ENCODE data around the gene CHCHD6.

Gene CHCHD6

DNA sequence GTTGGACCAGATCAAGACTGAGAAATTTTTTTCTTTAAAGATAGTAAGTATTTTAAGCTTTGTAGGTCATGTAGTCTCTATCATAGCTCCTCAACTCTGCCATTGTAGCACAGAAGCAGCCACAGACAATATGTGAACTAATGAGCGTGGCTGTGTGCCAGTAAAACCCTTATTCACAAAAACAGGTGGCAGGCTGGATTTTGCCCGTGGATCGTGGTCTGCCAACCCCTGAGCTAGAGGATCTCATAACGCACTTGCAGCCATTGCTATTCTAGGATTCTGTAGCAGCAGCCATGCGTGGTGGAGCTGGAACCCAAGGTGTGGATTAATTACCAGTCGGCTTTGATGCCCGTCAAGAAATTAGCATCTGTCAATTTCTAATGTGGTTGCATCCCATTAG, 210.2 kb downstream of the CHCHD6 start:
- Histone ChIP-seq H3K27me3 (ENCODE audit: control insufficient read depth, insufficient read depth, low read length, poor library complexity, severe bottlenecking) (no peaks in the 10 kb centered on the region), H3K27ac (ENCODE audit: insufficient read depth, low read depth, low read length, poor library complexity, severe bottlenecking) (no peak overlapping the region), H3K36me3 (ENCODE audit: control insufficient read depth, insufficient read depth, low read length) (no peaks in the 10 kb centered on the region), H3K4me3 (ENCODE audit: insufficient read depth, low read depth, low read length) (no peak overlapping the region), H3K4me1 (ENCODE audit: control insufficient read depth, insufficient read depth, low read length) (peaks cover under 1% of the 10 kb centered on the region), H3K9me3 (ENCODE audit: control insufficient read depth, low read length) (no peaks in the 10 kb centered on the region)
- 91 to 94% methylated on average over 7 of the region's 7 CpGs for WGBS, 2 experiments

- 92 to 95% methylated on average over 4 of the region's 4 CpGs for WGBS, 2 experiments
- Histone ChIP-seq H3K4me1 (ENCODE audit: control insufficient read depth, insufficient read depth, low read length) (no peaks in the 10 kb centered on the region), H3K36me3 (ENCODE audit: control insufficient read depth, insufficient read depth, low read length) (no peaks in the 10 kb centered on the region), H3K4me3 (ENCODE audit: insufficient read depth, low read depth, low read length) (no peak overlapping the region), H3K9me3 (ENCODE audit: control insufficient read depth, low read length) (no peaks in the 10 kb centered on the region), H3K27me3 (ENCODE audit: control insufficient read depth, insufficient read depth, low read length, poor library complexity, severe bottlenecking) (no peaks in the 10 kb centered on the region), H3K27ac (ENCODE audit: insufficient read depth, low read depth, low read length, poor library complexity, severe bottlenecking) (no peak overlapping the region)
These were observed 211.0 kb downstream of the CHCHD6 start for GRCh38 chr3:126915015-126915414.

GRCh38 chr3:126916546-126916945, 212.5 kb downstream of the CHCHD6 start:
- H3K4me1 ChIP-seq (ENCODE audit: control insufficient read depth, insufficient read depth, low read length) = no peaks in the 10 kb centered on the region
- no peaks in the 10 kb centered on the region for H3K9me3 ChIP-seq (ENCODE audit: control insufficient read depth, low read length)
- H3K27ac ChIP-seq (ENCODE audit: insufficient read depth, low read depth, low read length, poor library complexity, severe bottlenecking) = no peak overlapping the region
- no peaks in the 10 kb centered on the region for H3K36me3 ChIP-seq (ENCODE audit: control insufficient read depth, insufficient read depth, low read length)
- no peaks in the 10 kb centered on the region for H3K27me3 ChIP-seq (ENCODE audit: control insufficient read depth, insufficient read depth, low read length, poor library complexity, severe bottlenecking)
- 88 to 92% methylated on average over 4 of the region's 4 CpGs for WGBS, 2 experiments
- H3K4me3 ChIP-seq (ENCODE audit: insufficient read depth, low read depth, low read length) = no peak overlapping the region

- no peak overlapping the region for H3K4me3 ChIP-seq (ENCODE audit: insufficient read depth, low read depth, low read length)
- H3K27ac ChIP-seq (ENCODE audit: insufficient read depth, low read depth, low read length, poor library complexity, severe bottlenecking) = no peak overlapping the region
- H3K27me3 ChIP-seq (ENCODE audit: control insufficient read depth, insufficient read depth, low read length, poor library complexity, severe bottlenecking) = no peaks in the 10 kb centered on the region
- 81 to 83% methylated on average over 5 to 6 of the region's 6 CpGs for WGBS, 2 experiments
- no peaks in the 10 kb centered on the region for H3K9me3 ChIP-seq (ENCODE audit: control insufficient read depth, low read length)
- H3K4me1 ChIP-seq (ENCODE audit: control insufficient read depth, insufficient read depth, low read length) = no peaks in the 10 kb centered on the region
- H3K36me3 ChIP-seq (ENCODE audit: control insufficient read depth, insufficient read depth, low read length) = no peaks in the 10 kb centered on the region
These were observed 213.3 kb downstream of the CHCHD6 start for GRCh38 chr3:126917232-126917804.

- Histone ChIP-seq H3K4me1 (ENCODE audit: control insufficient read depth, insufficient read depth, low read length) (no peaks in the 10 kb centered on the region), H3K36me3 (ENCODE audit: control insufficient read depth, insufficient read depth, low read length) (no peaks in the 10 kb centered on the region), H3K27ac (ENCODE audit: insufficient read depth, low read depth, low read length, poor library complexity, severe bottlenecking) (no peak overlapping the region), H3K4me3 (ENCODE audit: insufficient read depth, low read depth, low read length) (no peak overlapping the region), H3K27me3 (ENCODE audit: control insufficient read depth, insufficient read depth, low read length, poor library complexity, severe bottlenecking) (no peaks in the 10 kb centered on the region), H3K9me3 (ENCODE audit: control insufficient read depth, low read length) (no peaks in the 10 kb centered on the region)
These were observed 214.3 kb downstream of the CHCHD6 start for GRCh38 chr3:126918355-126918821.

DNA sequence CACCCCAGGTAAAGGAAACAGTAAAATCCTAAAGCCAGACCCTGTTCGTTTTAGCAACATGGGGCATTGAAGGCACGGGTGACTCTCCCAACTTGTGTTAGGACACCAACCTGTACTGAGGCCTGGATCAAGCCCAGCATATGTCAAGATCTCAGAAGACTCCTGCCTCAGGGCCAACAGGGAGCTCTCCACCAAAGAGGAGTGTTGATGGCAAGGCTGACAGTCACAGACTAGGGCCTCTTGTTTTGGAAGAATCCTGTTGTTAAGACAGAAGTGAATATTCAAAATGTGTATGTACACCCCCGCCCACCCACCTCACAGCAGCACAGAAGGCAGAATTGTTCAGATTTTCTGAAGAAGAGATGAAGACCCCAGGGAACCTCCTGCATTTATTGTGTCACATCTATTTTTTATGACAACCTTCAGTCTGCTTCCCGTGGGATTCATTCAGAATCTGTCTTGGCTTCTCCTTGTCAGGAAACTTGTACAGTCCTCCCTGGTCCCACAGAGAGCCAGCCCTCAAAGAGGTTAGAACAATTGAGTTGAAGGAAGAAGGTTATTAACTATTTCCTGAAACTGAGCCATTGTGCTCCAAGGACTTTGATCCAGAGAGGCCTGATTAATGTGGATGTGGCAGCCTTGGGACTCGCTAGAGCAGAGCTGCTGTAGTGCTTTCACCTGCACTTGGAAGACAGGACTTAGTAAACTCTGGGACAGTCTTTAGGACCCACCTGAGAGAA, 217.2 kb downstream of the CHCHD6 start:
- WGBS, 2 experiments = 83% methylated on average over 5 of the region's 5 CpGs
- Histone ChIP-seq H3K36me3 (ENCODE audit: control insufficient read depth, insufficient read depth, low read length) (no peaks in the 10 kb centered on the region), H3K27me3 (ENCODE audit: control insufficient read depth, insufficient read depth, low read length, poor library complexity, severe bottlenecking) (no peaks in the 10 kb centered on the region), H3K4me3 (ENCODE audit: insufficient read depth, low read depth, low read length) (no peak overlapping the region), H3K27ac (ENCODE audit: insufficient read depth, low read depth, low read length, poor library complexity, severe bottlenecking) (no peak overlapping the region), H3K4me1 (ENCODE audit: control insufficient read depth, insufficient read depth, low read length) (no peaks in the 10 kb centered on the region), H3K9me3 (ENCODE audit: control insufficient read depth, low read length) (no peaks in the 10 kb centered on the region)

- 88 to 97% methylated on average over 4 of the region's 4 CpGs for WGBS, 2 experiments
- H3K9me3 ChIP-seq (ENCODE audit: control insufficient read depth, low read length) = no peaks in the 10 kb centered on the region
- no peak overlapping the region for H3K4me3 ChIP-seq (ENCODE audit: insufficient read depth, low read depth, low read length)
- no peak overlapping the region for H3K27ac ChIP-seq (ENCODE audit: insufficient read depth, low read depth, low read length, poor library complexity, severe bottlenecking)
- H3K36me3 ChIP-seq (ENCODE audit: control insufficient read depth, insufficient read depth, low read length) = no peaks in the 10 kb centered on the region
- H3K4me1 ChIP-seq (ENCODE audit: control insufficient read depth, insufficient read depth, low read length) = peaks cover 9% of the 10 kb centered on the region
- no peaks in the 10 kb centered on the region for H3K27me3 ChIP-seq (ENCODE audit: control insufficient read depth, insufficient read depth, low read length, poor library complexity, severe bottlenecking)
These were observed 218.4 kb downstream of the CHCHD6 start for GRCh38 chr3:126922466-126922865.

- Histone ChIP-seq H3K27ac (ENCODE audit: insufficient read depth, low read depth, low read length, poor library complexity, severe bottlenecking) (no peak overlapping the region), H3K4me1 (ENCODE audit: control insufficient read depth, insufficient read depth, low read length) (peaks cover 12% of the 10 kb centered on the region), H3K4me3 (ENCODE audit: insufficient read depth, low read depth, low read length) (no peak overlapping the region), H3K36me3 (ENCODE audit: control insufficient read depth, insufficient read depth, low read length) (no peaks in the 10 kb centered on the region), H3K9me3 (ENCODE audit: control insufficient read depth, low read length) (no peaks in the 10 kb centered on the region), H3K27me3 (ENCODE audit: control insufficient read depth, insufficient read depth, low read length, poor library complexity, severe bottlenecking) (no peaks in the 10 kb centered on the region)
- WGBS, 2 experiments = 94% methylated on average over 6 of the region's 6 CpGs
These were observed 219.4 kb downstream of the CHCHD6 start for GRCh38 chr3:126923423-126923822.

- WGBS, 2 experiments = 94 to 97% methylated on average over 7 of the region's 7 CpGs
- no peaks in the 10 kb centered on the region for H3K9me3 ChIP-seq (ENCODE audit: control insufficient read depth, low read length)
- H3K36me3 ChIP-seq (ENCODE audit: control insufficient read depth, insufficient read depth, low read length) = no peaks in the 10 kb centered on the region
- H3K4me1 ChIP-seq (ENCODE audit: control insufficient read depth, insufficient read depth, low read length) = peaks cover 12% of the 10 kb centered on the region
- no peak overlapping the region for H3K27ac ChIP-seq (ENCODE audit: insufficient read depth, low read depth, low read length, poor library complexity, severe bottlenecking)
- no peak overlapping the region for H3K4me3 ChIP-seq (ENCODE audit: insufficient read depth, low read depth, low read length)
- H3K27me3 ChIP-seq (ENCODE audit: control insufficient read depth, insufficient read depth, low read length, poor library complexity, severe bottlenecking) = no peaks in the 10 kb centered on the region
These were observed 219.9 kb downstream of the CHCHD6 start for GRCh38 chr3:126923895-126924294.

DNA sequence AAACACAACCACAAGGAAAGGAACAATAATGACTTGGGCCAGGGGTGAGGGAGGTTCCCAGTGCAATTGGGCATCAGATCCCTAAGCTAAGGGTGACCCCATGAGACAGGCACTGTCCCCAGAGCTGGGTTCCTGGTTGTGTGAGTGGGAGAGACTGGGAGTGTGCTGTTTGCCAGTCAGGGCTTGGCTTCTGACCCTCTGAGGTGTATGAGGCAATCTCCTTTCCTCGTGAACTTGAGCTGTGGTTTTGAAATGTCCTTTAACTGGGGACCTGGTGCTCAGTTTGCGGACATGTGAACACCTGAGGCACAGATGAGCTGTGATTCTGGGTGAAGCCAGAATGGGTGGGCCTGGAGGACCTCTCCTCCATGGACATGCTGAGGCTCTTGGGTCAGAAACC, 220.4 kb downstream of the CHCHD6 start:
- 94 to 96% methylated on average over 2 of the region's 2 CpGs for WGBS, 2 experiments
- Histone ChIP-seq H3K27me3 (ENCODE audit: control insufficient read depth, insufficient read depth, low read length, poor library complexity, severe bottlenecking) (no peaks in the 10 kb centered on the region), H3K9me3 (ENCODE audit: control insufficient read depth, low read length) (no peaks in the 10 kb centered on the region), H3K4me3 (ENCODE audit: insufficient read depth, low read depth, low read length) (no peak overlapping the region), H3K27ac (ENCODE audit: insufficient read depth, low read depth, low read length, poor library complexity, severe bottlenecking) (no peak overlapping the region), H3K4me1 (ENCODE audit: control insufficient read depth, insufficient read depth, low read length) (peaks cover 12% of the 10 kb centered on the region), H3K36me3 (ENCODE audit: control insufficient read depth, insufficient read depth, low read length) (no peaks in the 10 kb centered on the region)

Data from ectodermal cell (in vitro differentiated cells).